Cardiac muscle cell (in vitro differentiated cells and primary cell): ENCODE measurements around the gene C19orf53. TPM values are rescaled to one million over a fixed set of nuclear protein-coding genes. Genes with fewer than 3 reads are reported as not detected.
"Not testable (repeated sequence)": the region's sequence is repeated elsewhere in the genome, so short reads cannot be mapped to it uniquely, and the experiment has no call there.

ENCODE experiments used
- DNase-seq, 2 donors: peaks; one replicate each; pipeline versions ENCODE4 v3.0.0 to v3.0.0-alpha.2; 2010 to 2017; ENCODE audit warnings: low read depth in 1 of 2, low spot score in 1 of 2
- H3K27ac ChIP-seq: fragments of 200-600 bp; sonication (generic); 2 replicates; pipeline ENCODE4 v1.5.1; 2016
- H3K27me3 ChIP-seq: fragments of 200-600 bp; sonication (generic); 2 replicates; pipeline ENCODE4 v1.6.0; 2016; ENCODE audit warnings: control low read depth
- H3K36me3 ChIP-seq: fragments of 200-600 bp; sonication (generic); 2 replicates; pipeline ENCODE4 v1.5.1; 2016; ENCODE audit warnings: control low read depth
- H3K4me1 ChIP-seq: fragments of 200-600 bp; sonication (generic); 2 replicates; pipeline ENCODE4 v1.8.1; 2017; ENCODE audit warnings: low read depth, mild to moderate bottlenecking, mixed run types
- H3K4me3 ChIP-seq: fragments of 200-600 bp; sonication (generic); 2 replicates; pipeline ENCODE4 v1.5.1; 2016; ENCODE audit warnings: mild to moderate bottlenecking
- H3K9me3 ChIP-seq: fragments of 200-600 bp; sonication (generic); 2 replicates; pipeline ENCODE4 v1.5.1; 2017; ENCODE audit warnings: low read depth, mild to moderate bottlenecking, control low read depth
- CTCF ChIP-seq: IDR thresholded peaks from 2 replicates; pipeline ENCODE4 v1.5.1; 2012; ENCODE audit warnings: low read depth, mild to moderate bottlenecking, low read length
- polyA plus RNA-seq: library from polyadenylated mRNA; unstranded; fragments of >200 nt; fragmentation: Nextera tagmentation; extraction: Ambion mirVana; gene quantifications from 2 replicates; pipeline ENCODE4 v1.2.1, GENCODE V29; 2016
- total RNA-seq: library from RNA; depleted of rRNA; stranded (reverse); fragments of >200 nt; gene quantifications from 2 replicates; pipeline ENCODE4 v1.2.3, GENCODE V29; 2016

The C19orf53 gene
- total and polyA plus RNA-seq, 2 experiments from 2014 or later: 242 to 276 TPM

GRCh38 chr19:13747098-13747453, 27.2 kb upstream of the C19orf53 start:
- H3K27ac ChIP-seq: no peak overlapping the region

GRCh38 chr19:13748169-13748828, 26.0 kb upstream of the C19orf53 start:
- no peaks in the 10 kb centered on the region for H3K36me3 ChIP-seq
- H3K4me3 ChIP-seq: peak overlapping the region; percentile 92
- no peaks in the 10 kb centered on the region for H3K4me1 ChIP-seq
- DNase-seq: peak; percentile 1 to 53
- peak overlapping the region; percentile 63 for H3K27ac ChIP-seq
- H3K9me3 ChIP-seq: no peaks in the 10 kb centered on the region
- H3K27me3 ChIP-seq: no peaks in the 10 kb centered on the region
- no peak for TF ChIP-seq CTCF

More at GRCh38 chr19:13747098-13747453, 27.2 kb upstream of the C19orf53 start:
- no peak for TF ChIP-seq CTCF
- H3K27me3 ChIP-seq: no peaks in the 10 kb centered on the region
- H3K4me1 ChIP-seq: no peaks in the 10 kb centered on the region
- no peaks in the 10 kb centered on the region for H3K36me3 ChIP-seq
- peak overlapping the region; percentile 92 for H3K4me3 ChIP-seq
- no peaks in the 10 kb centered on the region for H3K9me3 ChIP-seq
- no peak for DNase-seq

GRCh38 chr19:13751436-13751835, 22.8 kb upstream of the C19orf53 start:
- Histone ChIP-seq H3K36me3 (peaks cover 18% of the 10 kb centered on the region), H3K9me3 (no peaks in the 10 kb centered on the region), H3K27ac (no peak overlapping the region), H3K27me3 (no peaks in the 10 kb centered on the region), H3K4me3 (no peak overlapping the region), H3K4me1 (no peaks in the 10 kb centered on the region)
- no peak for TF ChIP-seq CTCF
- DNase-seq: no peak

- H3K36me3 ChIP-seq: peaks cover 35% of the 10 kb centered on the region
Measured at GRCh38 chr19:13753622-13754021, 20.6 kb upstream of the C19orf53 start.

GRCh38 chr19:13756210-13756609, 18.0 kb upstream of the C19orf53 start:
- DNase-seq: no peak
- no peak for TF ChIP-seq CTCF
- Histone ChIP-seq H3K27me3 (no peaks in the 10 kb centered on the region), H3K27ac (no peak overlapping the region), H3K36me3 (peaks cover 46% of the 10 kb centered on the region), H3K4me1 (no peaks in the 10 kb centered on the region), H3K9me3 (no peaks in the 10 kb centered on the region), H3K4me3 (no peak overlapping the region)

More at GRCh38 chr19:13753622-13754021, 20.6 kb upstream of the C19orf53 start:
- H3K27ac ChIP-seq, H3K27me3 ChIP-seq, H3K9me3 ChIP-seq, H3K4me3 ChIP-seq, H3K4me1 ChIP-seq, DNase-seq: not testable (repeated sequence)

GRCh38 chr19:13757805-13758772, 16.2 kb upstream of the C19orf53 start:
- no peaks in the 10 kb centered on the region for H3K9me3 ChIP-seq
- H3K27ac ChIP-seq: no peak overlapping the region
- no peaks in the 10 kb centered on the region for H3K27me3 ChIP-seq
- H3K36me3 ChIP-seq: peaks cover 54% of the 10 kb centered on the region
- H3K4me1 ChIP-seq: no peaks in the 10 kb centered on the region
- no peak for DNase-seq
- no peak for TF ChIP-seq CTCF
- H3K4me3 ChIP-seq: no peak overlapping the region
